ENCODE data around the gene NLGN1. TPM values are rescaled to one million over a fixed set of nuclear protein-coding genes. Genes with fewer than 3 reads are reported as not detected.

NLGN1 gene
- total RNA-seq, 1 experiment from 2014 or later = 5.2 TPM

- H3K4me2 ChIP-seq (ENCODE audit: insufficient read depth, insufficient read length, low read length) = no peak overlapping the region
- Mint-ChIP-seq H3K4me1 (peaks cover 2 to 5% of the 10 kb centered on the region in 2 experiments; a peak in 1 of 4 replicates), H3K27me3 (ENCODE audit: low read depth) (no peaks in the 10 kb centered on the region), H3K27ac (no peak overlapping the region), H3K9me3 (peaks cover 15 to 23% of the 10 kb centered on the region in 2 experiments), H3K4me3 (no peak overlapping the region), H3K36me3 (ENCODE audit: insufficient read depth in 1 of 3, low read depth in 3 of 3) (peaks cover 15 to 27% (median 22%) of the 10 kb centered on the region in 3 experiments)
- TF ChIP-seq, protein P1, sequence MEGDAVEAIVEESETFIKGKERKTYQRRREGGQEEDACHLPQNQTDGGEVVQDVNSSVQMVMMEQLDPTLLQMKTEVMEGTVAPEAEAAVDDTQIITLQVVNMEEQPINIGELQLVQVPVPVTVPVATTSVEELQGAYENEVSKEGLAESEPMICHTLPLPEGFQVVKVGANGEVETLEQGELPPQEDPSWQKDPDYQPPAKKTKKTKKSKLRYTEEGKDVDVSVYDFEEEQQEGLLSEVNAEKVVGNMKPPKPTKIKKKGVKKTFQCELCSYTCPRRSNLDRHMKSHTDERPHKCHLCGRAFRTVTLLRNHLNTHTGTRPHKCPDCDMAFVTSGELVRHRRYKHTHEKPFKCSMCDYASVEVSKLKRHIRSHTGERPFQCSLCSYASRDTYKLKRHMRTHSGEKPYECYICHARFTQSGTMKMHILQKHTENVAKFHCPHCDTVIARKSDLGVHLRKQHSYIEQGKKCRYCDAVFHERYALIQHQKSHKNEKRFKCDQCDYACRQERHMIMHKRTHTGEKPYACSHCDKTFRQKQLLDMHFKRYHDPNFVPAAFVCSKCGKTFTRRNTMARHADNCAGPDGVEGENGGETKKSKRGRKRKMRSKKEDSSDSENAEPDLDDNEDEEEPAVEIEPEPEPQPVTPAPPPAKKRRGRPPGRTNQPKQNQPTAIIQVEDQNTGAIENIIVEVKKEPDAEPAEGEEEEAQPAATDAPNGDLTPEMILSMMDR (conservative IDR thresholded peaks at IDR 0.05) = no peak
- no peak overlapping the region for H3T11ph ChIP-seq (ENCODE audit: low read length)
- no peak overlapping the region for H3K23ac ChIP-seq (ENCODE audit: insufficient read length, low read depth, low read length)
- WGBS (ENCODE audit: extremely low coverage, insufficient read length, low lambda C conversion rate) = no CpG with 5 or more reads among the region's 1 CpG
- H3K18ac ChIP-seq (ENCODE audit: insufficient read length, low read depth, low read length) = no peak overlapping the region
- no peak overlapping the region for H3K27ac ChIP-seq (ENCODE audit: insufficient read length, low read depth, low read length)
- H3K9ac ChIP-seq (ENCODE audit: extremely low read depth, insufficient read length, low read length) = no peak overlapping the region
- no peaks in the 10 kb centered on the region for H3K23me2 ChIP-seq (ENCODE audit: insufficient read length, low read depth, low read length, poor library complexity, severe bottlenecking)
- no peaks in the 10 kb centered on the region for H3K79me1 ChIP-seq (ENCODE audit: insufficient read depth, low read depth, low read length, poor library complexity, severe bottlenecking)
- H3K79me2 ChIP-seq (ENCODE audit: insufficient read depth, low read length) = no peaks in the 10 kb centered on the region
- H2BK5ac ChIP-seq (ENCODE audit: insufficient read length, low read length) = no peak overlapping the region
- H3K4me1 ChIP-seq (ENCODE audit: insufficient read depth, low read length) = no peaks in the 10 kb centered on the region
- no peak overlapping the region for H4K91ac ChIP-seq (ENCODE audit: insufficient read length, low read depth, low read length)
- no peak overlapping the region for H2BK12ac ChIP-seq (ENCODE audit: insufficient read length, low read depth, low read length)
- no peak overlapping the region for H3K56ac ChIP-seq (ENCODE audit: insufficient read length, low read depth, low read length)
- H4K5ac ChIP-seq (ENCODE audit: insufficient read length, low read depth, low read length) = no peak overlapping the region
- no peak overlapping the region for H2AFZ ChIP-seq (ENCODE audit: low read length)
- no peak overlapping the region for H2BK20ac ChIP-seq (ENCODE audit: low read depth, low read length, poor library complexity, severe bottlenecking)
- H2AK5ac ChIP-seq (ENCODE audit: insufficient read length, low read length) = no peak overlapping the region
- no peak for DNase-seq
- H3K9me3 ChIP-seq (ENCODE audit: control insufficient read depth, low read depth, low read length) = no peaks in the 10 kb centered on the region
- no peaks in the 10 kb centered on the region for H4K20me1 ChIP-seq (ENCODE audit: control insufficient read depth, insufficient read depth, insufficient read length)
- no peaks in the 10 kb centered on the region for H3K27me3 ChIP-seq (ENCODE audit: insufficient read depth, low read length)
- no peak overlapping the region for H3K4ac ChIP-seq (ENCODE audit: low read depth, low read length)
- H4K8ac ChIP-seq (replicated peaks; ENCODE audit: insufficient read length, low read depth, low read length) = no peak overlapping the region
- no peak overlapping the region for H2BK15ac ChIP-seq (ENCODE audit: low read depth, low read length)
- no peak overlapping the region for H2BK120ac ChIP-seq (ENCODE audit: low read depth, low read length, poor library complexity, severe bottlenecking)
- no peak overlapping the region for H3K14ac ChIP-seq (ENCODE audit: insufficient read depth, low read length)
Observed at GRCh38 chr3:174168026-174168425, 770.5 kb downstream of the NLGN1 start.

Measured in H9 (cell line).